Mucosa of rectum (tissue), 2 donors: ENCODE results near the gene PABPN1L.

ENCODE experiments used
- H3K27ac ChIP-seq, 2 donors: one replicate each; pipeline ENCODE4 v1.7.0; 2013; ENCODE audit warnings: inconsistent platforms in 2 of 2, low read depth in 2 of 2, low read length in 2 of 2
- H3K27me3 ChIP-seq, 2 donors: one replicate each; pipeline ENCODE4 v1.7.0; 2013; ENCODE audit warnings: low read length in 2 of 2; ENCODE audit not compliant: control insufficient read depth in 2 of 2, insufficient read depth in 2 of 2
- H3K36me3 ChIP-seq, 2 donors: one replicate each; pipeline ENCODE4 v1.7.0; 2013; ENCODE audit warnings: low read length in 2 of 2; ENCODE audit not compliant: control insufficient read depth in 2 of 2, insufficient read depth in 2 of 2
- H3K4me1 ChIP-seq, 2 donors: one replicate each; pipeline ENCODE4 v1.7.0; 2013; ENCODE audit warnings: low read length in 2 of 2, mild to moderate bottlenecking in 1 of 2; ENCODE audit not compliant: control insufficient read depth in 2 of 2, insufficient read depth in 2 of 2
- H3K4me3 ChIP-seq, 2 donors: one replicate each; pipeline ENCODE4 v1.7.0; 2013; ENCODE audit warnings: low read length in 2 of 2
- H3K9ac ChIP-seq, 2 donors: one replicate each; pipeline ENCODE4 v1.7.0; 2013; ENCODE audit warnings: low read length in 2 of 2, low read depth in 1 of 2, mild to moderate bottlenecking in 1 of 2
- H3K9me3 ChIP-seq, 2 donors: one replicate each; pipeline ENCODE4 v1.7.0; 2013; ENCODE audit warnings: low read length in 2 of 2; ENCODE audit not compliant: control insufficient read depth in 2 of 2
- donor health status: healthy.
- donor health status: Normal muscosa, but diverticular disease.

The PABPN1L gene

GRCh38 chr16:88910284-88911135 is 44.0 kb upstream of the PABPN1L start:
- Histone ChIP-seq H3K9me3 (no peaks in the 10 kb centered on the region), H3K4me3 (no peak overlapping the region), H3K36me3 (no peaks in the 10 kb centered on the region), H3K27me3 (no peaks in the 10 kb centered on the region), H3K27ac (peak overlapping the region in 1 of 2 donors; percentile 4), H3K4me1 (no peaks in the 10 kb centered on the region), H3K9ac (no peak overlapping the region)

- no peak overlapping the region for H3K9ac ChIP-seq
- no peak overlapping the region for H3K27ac ChIP-seq
- no peaks in the 10 kb centered on the region for H3K9me3 ChIP-seq
- H3K4me3 ChIP-seq: no peak overlapping the region
- H3K36me3 ChIP-seq: no peaks in the 10 kb centered on the region
- no peaks in the 10 kb centered on the region for H3K27me3 ChIP-seq
- H3K4me1 ChIP-seq: no peaks in the 10 kb centered on the region
Observed at GRCh38 chr16:88909431-88910210, 43.2 kb upstream of the PABPN1L start.

GRCh38 chr16:88908307-88908706 is 41.8 kb upstream of the PABPN1L start:
- H3K27ac ChIP-seq: no peak overlapping the region
- no peaks in the 10 kb centered on the region for H3K36me3 ChIP-seq
- no peak overlapping the region for H3K4me3 ChIP-seq
- no peak overlapping the region for H3K9ac ChIP-seq
- H3K4me1 ChIP-seq: no peaks in the 10 kb centered on the region
- no peaks in the 10 kb centered on the region for H3K27me3 ChIP-seq
- no peaks in the 10 kb centered on the region for H3K9me3 ChIP-seq

- Histone ChIP-seq H3K27me3 (no peaks in the 10 kb centered on the region), H3K27ac (no peak overlapping the region), H3K9me3 (no peaks in the 10 kb centered on the region), H3K4me3 (no peak overlapping the region), H3K4me1 (no peaks in the 10 kb centered on the region), H3K36me3 (no peaks in the 10 kb centered on the region), H3K9ac (no peak overlapping the region)
Observed at GRCh38 chr16:88907768-88908167, 41.3 kb upstream of the PABPN1L start.

- Histone ChIP-seq H3K27ac (no peak overlapping the region), H3K36me3 (no peaks in the 10 kb centered on the region), H3K9ac (no peak overlapping the region), H3K9me3 (no peaks in the 10 kb centered on the region), H3K4me3 (no peak overlapping the region), H3K4me1 (no peaks in the 10 kb centered on the region), H3K27me3 (no peaks in the 10 kb centered on the region)
Observed at GRCh38 chr16:88906535-88907105, 40.2 kb upstream of the PABPN1L start.

- Histone ChIP-seq H3K27ac (no peak overlapping the region), H3K36me3 (no peaks in the 10 kb centered on the region), H3K4me3 (no peak overlapping the region), H3K9ac (no peak overlapping the region), H3K9me3 (no peaks in the 10 kb centered on the region), H3K4me1 (no peaks in the 10 kb centered on the region), H3K27me3 (no peaks in the 10 kb centered on the region)
Observed at GRCh38 chr16:88906020-88906419, 39.6 kb upstream of the PABPN1L start.

GRCh38 chr16:88905563-88905962 is 39.1 kb upstream of the PABPN1L start:
- Histone ChIP-seq H3K4me3 (no peak overlapping the region), H3K4me1 (no peaks in the 10 kb centered on the region), H3K9me3 (no peaks in the 10 kb centered on the region), H3K36me3 (no peaks in the 10 kb centered on the region), H3K27me3 (no peaks in the 10 kb centered on the region), H3K9ac (no peak overlapping the region), H3K27ac (no peak overlapping the region)

- Histone ChIP-seq H3K4me3 (no peak overlapping the region), H3K4me1 (no peaks in the 10 kb centered on the region), H3K27me3 (no peaks in the 10 kb centered on the region), H3K36me3 (no peaks in the 10 kb centered on the region), H3K9me3 (no peaks in the 10 kb centered on the region), H3K9ac (no peak overlapping the region), H3K27ac (no peak overlapping the region)
Observed at GRCh38 chr16:88904676-88905365, 38.4 kb upstream of the PABPN1L start.

GRCh38 chr16:88903267-88903666 is 36.8 kb upstream of the PABPN1L start:
- Histone ChIP-seq H3K36me3 (no peaks in the 10 kb centered on the region), H3K27ac (no peak overlapping the region), H3K9me3 (no peaks in the 10 kb centered on the region), H3K4me3 (no peak overlapping the region), H3K27me3 (no peaks in the 10 kb centered on the region), H3K9ac (no peak overlapping the region), H3K4me1 (no peaks in the 10 kb centered on the region)

- no peak overlapping the region for H3K4me3 ChIP-seq
- H3K36me3 ChIP-seq: no peaks in the 10 kb centered on the region
- no peaks in the 10 kb centered on the region for H3K9me3 ChIP-seq
- no peak overlapping the region for H3K27ac ChIP-seq
- H3K9ac ChIP-seq: no peak overlapping the region
- no peaks in the 10 kb centered on the region for H3K27me3 ChIP-seq
- H3K4me1 ChIP-seq: no peaks in the 10 kb centered on the region
Observed at GRCh38 chr16:88902744-88903143, 36.3 kb upstream of the PABPN1L start.
